HG03060 (cell line): ENCODE results near the gene CBARP.

ENCODE experiments used
- ATAC-seq: cut with Tn5 transposase; IDR thresholded peaks from one replicate; pipeline ENCODE4 v1.9.1; 2021; ENCODE audit warnings: low read depth, moderate number of reproducible peaks; ENCODE audit not compliant: unreplicated experiment

The CBARP gene

DNA sequence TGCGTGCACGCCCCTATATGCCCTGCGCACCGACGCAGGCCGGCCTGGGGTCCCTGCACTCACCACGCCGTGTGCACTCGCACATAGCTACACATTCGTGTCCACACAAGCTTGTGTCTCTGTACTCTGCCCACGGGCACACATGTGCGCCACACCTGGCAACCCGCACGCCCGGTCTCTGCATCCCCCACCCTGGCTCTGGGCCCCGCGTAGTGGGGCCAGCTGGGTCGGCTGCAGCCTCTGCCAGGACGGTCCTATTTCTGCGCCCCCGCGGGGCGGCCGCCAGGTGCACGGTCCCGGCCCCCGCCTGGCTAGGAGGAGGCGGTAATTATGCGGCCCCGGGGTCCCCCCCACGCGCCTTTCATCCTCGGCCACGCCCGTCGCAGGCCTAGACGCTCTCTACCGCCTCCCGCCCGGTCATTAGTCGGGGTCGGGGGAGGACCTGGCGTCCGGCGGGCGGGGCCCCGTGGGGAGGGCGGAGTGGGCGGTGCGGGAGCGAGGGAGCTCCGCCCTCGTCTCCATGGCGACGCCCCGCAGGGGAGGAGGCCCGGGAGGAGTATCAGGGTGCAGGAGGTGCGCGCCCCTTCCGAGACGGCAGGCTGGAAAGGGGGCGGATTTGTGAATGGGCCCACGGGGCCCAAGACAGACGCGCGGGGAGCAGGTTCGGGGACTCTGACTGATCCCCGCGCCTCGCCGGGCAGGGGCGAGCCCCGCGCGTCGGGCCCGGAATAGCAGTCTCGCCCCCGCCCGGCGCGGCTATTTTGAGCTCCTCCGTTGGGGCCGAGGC is 28.5 kb upstream of the CBARP start:
- ATAC-seq: no peak

DNA sequence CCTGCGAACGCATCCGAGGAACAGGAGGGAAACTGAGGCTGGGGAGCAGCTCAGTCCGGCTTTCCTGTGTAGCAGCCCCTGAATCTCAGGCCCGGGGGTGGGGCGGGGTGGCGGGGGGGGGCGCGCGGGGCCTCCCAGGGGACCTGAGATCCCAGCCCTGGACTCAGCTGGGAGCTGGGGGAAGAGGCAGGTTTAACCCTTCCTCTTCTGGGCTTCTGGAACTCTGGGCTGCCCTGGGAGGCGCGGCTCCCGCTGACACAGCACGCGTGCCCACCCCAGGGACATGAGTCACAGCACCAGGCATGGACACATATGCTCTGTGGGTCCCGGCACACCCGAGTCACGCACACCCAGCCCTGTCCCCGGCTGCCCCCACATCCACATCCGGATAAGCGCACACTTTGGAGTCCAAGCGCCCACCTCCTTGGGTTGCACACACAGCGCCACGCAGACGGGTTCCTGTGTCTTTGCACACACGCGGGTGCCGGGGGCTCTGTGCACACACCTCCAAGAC is 27.9 kb upstream of the CBARP start:
- ATAC-seq: no peak

DNA sequence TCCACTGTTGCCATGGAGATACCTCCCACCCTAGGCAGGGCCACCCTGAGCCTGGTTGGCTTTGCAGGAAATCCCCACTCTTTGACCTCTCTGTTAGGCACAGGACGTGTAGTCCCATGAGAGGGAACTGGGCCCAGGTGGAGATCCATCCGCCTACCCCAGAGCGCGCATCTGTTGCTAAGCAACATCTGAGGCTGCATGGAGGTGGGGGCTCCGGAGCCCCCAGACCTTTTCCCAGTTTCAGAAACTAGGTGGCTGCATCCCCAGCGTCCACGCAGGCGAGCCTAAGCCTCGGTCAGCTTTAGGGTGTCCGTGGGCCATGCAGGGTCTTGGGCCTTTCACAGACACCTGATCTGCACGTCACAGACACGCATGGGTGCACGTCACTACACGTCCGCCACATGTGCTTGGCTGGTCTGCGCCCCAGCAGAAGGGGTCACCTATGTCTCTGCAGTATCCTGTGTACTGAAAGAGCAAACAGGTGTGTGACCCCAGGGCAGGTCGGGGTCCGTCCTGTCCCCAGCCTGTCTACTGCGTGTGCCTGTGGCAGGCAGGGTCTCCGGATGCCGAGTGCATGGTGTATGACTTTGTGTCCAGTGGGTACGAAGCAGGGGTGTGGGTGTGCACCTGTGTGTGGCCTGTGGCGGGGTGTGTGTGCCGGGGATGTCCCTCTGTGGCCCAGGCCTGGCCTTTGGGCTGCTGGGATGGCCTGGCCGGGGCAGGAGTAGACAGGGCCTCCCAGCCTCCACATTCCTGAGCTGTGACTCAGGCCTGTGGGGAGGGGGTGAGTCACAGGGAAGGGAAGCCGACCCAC is 27.2 kb upstream of the CBARP start:
- ATAC-seq: no peak

DNA sequence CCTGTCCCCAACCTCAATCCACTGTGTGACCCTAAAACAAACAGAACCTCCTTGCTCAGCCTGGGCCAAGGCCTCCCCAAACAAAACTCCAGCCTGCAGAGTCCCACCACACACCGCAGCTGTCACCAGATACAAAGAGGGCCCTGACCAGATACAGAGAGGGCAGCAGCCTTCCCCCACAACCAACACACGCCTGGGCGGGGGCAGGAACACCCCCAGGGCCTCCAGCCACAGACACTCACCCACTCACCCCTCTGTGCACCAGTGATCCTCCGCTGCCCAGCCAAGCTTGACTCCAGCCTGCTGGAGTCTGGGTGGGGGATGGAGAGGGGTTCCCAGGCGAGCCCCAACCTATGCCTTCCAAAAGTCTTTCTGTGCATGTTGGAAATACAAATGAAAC is 25.4 kb upstream of the CBARP start:
- ATAC-seq: no peak

DNA sequence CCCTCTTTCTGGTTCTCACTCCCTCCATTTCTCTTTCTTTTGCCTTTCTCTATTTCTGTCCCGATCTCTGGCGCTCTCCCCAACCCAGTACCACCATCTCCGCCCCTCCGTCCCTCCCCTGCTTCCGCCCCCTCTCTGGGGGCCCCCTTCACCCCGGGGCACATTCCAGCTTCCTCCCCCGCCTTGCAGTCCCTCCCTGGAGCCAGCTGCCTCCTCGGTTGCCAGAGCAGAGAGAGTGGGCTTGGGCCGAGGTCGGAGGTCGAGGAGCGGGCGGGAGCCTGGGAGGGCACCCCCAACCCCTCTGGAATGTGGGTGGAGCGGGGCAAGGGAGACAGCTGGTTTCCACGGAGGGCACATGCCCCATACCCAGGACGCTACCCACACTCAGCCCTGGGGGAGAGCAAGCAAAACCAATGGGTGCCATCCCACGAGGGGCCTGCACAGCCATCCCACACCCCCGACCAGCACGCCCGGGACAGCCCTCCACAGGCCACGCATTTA is 24.9 kb upstream of the CBARP start:
- no peak for ATAC-seq

DNA sequence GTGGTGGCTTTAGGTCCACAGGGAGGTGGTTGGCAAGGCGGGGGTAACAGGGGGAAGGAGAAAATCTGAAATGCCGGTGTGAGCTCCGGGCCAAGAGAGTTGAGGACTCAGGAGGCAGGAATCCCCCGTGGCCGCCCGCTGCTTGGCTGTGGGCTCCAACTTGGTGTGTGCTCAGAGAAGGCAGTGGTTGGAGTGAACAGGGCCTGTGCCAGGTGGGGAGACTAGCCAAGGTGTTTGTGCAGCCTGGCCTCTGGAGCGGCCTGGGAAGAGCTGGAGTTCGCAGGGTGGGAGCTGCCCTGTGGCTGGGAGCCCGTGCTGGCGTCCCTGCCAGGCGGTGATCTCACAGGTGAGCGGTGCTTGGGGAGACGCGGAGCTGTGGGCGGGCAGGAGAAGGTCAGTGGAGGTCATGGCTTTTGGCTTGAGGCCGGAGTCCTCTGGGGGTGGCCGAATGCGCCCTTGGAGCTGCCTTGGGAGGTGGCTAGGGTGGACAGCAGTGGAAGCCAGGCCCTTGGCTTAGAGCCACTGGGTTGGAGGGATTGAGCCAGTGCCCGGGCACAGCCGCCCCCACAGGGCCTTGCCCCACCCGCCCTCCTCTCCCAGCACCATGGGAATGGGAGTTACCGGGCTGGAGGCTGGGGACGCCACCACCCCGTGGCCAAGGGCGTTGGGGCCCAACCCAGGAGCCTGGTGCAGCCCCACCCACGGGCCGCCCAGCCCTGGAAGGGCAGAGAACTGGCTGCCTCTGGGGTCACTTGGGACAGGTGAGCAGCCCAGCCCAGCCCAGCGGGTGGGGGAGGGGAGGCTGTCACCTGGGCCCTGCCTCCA is 24.2 kb upstream of the CBARP start:
- no peak for ATAC-seq

DNA sequence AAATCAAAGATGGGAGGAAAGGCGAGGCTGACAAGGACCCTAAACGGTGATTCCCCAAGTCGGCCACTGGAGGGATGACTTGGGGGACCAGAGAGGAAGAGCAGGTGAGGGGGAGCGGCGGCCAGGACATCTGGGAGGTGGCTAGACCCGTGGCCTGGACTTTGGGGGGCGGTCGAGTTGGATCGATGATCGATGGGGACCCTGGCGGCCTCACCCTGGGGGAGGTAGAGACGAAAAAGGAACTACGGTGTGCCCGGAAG is 23.7 kb upstream of the CBARP start:
- no peak for ATAC-seq

DNA sequence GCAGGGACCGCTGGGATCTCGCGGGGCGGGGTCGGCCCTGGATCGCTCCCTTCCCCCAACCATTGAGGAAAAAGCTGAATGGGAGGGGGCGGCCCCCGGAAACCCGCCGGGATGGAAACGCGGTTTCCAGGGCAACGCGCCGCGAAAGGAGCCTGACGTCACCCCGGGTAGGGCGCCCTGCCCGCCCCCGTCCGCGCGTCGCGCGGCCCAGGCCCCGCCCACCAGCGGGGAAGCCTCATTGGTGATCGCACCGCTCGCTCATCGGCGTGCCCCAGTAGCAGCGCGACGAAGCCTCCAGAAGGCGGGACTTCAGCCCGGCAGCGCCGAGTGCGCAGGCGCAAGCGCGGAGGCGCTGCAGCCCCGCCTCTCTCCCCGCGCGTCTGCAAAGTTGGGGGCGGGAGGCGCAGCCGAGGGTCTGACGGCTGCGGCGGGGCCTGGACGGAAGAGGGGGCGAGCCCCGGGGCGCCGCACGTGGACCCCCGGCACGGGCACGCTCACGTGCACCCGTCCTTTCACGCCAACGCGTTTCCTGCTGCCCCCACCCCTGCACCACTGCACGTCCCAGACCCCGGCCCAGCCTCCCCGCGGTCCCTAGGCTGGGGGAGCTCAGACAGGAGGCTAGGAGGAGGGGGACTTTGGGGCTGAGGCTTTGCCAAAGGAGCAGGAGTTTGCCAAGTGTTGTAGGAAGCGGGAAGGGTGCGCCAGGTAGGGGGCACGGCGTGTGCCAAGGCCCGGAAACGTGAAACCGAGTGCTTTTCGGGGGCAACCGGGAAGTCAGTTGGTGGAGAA is 23.1 kb upstream of the CBARP start:
- no peak for ATAC-seq

DNA sequence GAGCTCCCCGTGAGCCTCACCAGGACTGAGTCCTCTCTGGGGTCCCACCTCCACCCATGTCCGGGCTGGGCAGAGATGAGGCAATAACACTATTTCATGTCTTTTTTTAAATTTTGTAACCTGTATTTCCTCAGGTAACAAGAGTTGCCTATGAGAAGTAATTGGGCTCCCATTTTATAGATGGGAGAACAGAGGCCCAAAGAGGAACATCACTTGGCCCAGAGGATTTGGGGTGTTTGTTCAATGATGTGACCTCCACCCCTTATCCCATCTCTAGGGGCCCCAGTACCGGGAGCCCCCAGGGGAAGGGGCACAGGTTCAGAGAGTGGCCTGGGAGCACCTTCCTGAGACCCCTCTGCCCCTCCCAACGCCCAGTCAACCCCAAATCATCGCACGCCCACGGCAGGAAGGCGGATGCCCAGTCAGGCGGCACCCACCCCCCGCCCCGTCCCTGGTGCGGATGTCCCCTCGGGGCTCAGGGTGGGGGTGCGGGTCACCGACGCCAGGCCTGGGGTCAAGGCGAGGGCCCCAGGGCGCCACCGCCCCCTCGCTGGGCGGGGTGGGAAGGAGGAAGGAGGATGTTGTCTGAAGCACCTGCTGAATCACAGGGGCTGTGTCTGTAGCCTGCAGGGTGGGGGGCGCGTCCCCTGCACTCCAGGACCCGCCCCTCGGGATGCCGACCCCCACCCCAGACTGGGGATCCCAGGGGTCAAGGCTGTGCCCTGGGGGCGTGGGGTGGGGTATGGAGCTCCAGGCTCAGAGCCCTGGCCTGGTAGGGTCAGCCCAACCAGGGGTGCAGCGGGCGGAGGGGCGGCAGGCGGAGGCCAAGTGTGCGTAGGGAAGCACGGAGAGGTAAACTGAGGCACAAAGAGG is 22.3 kb upstream of the CBARP start:
- ATAC-seq: no peak

DNA sequence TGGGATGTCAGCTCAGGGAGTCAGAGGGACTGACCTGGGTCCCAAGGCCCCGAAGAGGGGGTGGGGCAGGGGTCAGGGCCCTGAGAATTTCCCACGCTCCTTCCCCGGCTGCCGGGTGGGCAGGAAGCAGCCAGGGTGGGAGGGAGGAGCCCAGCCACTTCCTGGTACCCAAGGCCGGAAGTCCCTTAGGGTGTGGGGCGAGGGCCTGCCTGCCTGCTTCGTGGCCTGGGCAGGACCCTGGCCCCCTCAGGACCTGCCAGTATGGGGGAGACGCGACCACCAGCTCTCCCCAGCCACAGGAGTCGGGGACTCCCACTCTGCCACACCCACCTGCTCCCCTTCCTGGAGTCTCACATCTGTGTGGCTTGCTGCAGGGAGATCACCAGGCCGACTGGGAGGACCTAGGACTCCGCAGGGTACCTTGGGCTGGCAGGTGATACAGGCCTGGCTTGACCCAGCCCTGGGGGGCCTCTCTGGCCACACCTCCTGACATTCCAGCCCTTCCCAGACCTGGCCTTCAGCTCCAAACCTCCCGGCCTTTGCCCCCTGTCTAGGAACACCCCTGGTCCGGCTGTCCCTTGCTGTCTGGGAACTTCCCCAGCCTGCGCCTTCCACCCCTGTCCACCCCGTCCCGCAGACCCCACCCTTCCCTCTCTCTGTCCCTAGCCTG is 21.5 kb upstream of the CBARP start:
- no peak for ATAC-seq

DNA sequence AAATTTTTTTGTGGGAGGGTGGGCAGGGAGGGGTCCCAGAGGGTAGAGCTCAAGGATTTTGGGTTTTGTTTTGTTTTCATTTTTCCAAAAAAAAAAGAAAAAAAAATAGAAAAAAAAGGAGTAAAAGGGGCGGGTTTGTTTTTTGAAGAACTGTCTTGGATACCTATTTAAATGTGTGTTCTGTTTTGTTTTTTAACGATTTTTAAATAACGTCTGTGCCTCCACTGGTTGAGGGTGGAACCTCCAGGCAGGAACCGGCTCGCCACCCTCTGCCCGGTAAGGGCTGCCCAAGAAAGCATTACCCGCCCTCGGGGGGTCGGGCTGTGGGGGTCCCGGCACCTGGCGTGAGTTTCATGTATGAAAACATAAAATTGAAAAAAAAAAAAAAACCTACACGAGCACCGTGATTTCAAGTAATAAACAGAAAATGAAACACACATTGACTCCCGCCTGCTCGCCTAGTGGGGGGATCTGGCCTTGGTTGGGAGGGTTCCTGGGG is 21.0 kb upstream of the CBARP start:
- no peak for ATAC-seq

DNA sequence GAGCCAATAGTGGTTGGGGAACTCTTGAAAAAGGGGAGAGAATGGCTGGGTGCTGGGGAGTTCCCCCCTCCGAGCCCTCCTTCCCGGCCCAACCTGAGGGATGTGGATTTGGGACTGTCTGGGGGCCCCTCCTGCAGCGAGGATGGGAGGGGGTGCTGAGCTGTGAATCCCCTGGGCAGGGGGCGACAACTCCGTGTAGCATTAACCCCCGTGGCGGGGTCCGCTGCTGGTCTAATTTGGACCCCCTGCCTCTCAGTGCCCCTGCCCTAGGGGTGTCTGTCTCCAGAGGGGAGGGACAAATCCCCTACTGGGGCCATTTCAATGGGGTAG is 20.3 kb upstream of the CBARP start:
- no peak for ATAC-seq

DNA sequence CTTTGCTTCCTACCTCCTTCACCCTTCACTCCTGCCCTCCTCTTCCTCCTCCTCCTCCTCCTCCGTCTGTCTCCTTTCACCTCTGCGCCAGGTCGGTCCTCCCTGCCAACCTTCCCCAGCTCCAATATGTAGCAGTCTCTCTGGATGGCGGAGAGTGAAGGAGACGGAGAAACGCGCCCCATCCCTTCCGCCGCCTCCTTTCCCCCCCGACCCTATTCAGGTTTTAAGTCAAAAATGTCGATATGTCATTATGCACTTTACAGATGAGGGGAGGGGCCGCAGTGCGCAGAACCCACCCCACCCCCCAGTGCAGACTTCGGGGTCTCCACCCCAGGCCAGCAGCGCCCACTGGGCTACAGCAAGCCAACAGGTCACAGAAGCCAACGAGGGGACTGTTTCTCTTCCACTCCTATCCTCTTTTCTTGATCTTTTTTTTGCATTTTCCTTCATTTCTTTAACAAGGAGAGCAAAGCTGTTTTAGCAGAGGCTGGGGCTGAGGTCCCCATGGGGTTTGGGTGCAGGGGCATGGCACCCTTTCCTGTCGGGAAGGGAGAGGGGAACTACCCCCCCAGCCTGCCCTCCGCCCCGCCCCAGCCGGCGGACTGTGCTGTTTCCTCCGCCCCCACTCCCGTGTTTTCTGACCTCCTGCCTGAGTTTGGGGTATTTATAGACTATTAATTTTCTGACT is 19.8 kb upstream of the CBARP start:
- no peak for ATAC-seq

DNA sequence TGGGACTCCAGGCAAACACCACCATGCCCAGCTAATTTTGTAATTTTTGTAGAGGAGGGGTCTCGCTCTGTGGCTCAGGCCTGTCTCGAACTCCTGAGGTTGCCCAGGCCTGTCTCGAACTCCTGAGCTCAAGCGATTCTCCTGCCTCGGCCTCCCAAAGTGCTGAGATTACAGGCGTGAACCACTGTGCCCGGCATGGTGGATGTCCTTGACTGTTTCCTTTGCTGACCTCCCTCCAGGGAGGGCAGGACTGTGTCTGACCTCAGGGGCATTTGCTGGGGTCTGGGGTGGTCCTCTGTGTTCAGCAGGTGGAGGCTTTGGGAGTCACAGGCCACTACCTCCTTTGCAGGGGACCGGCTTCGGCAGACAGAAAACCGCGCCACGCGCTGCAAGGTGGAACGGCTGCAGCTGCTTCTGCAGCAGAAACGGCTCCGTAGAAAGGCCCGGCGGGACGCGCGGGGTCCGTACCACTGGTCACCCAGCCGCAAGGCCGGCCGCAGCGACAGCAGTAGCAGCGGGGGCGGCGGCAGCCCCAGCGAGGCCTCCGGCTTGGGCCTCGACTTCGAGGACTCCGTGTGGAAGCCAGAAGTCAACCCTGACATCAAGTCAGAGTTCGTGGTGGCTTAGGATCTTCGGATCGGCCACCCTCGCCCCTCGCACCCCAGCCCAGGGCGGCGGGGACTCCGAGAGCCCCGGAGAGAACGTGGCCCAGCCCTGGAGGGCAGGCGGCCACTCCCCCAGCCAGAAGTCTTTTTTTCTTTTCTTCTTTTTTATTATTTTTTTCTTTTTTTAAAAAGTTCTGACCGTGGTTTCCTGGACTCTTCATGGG is 19.1 kb upstream of the CBARP start:
- ATAC-seq: no peak

DNA sequence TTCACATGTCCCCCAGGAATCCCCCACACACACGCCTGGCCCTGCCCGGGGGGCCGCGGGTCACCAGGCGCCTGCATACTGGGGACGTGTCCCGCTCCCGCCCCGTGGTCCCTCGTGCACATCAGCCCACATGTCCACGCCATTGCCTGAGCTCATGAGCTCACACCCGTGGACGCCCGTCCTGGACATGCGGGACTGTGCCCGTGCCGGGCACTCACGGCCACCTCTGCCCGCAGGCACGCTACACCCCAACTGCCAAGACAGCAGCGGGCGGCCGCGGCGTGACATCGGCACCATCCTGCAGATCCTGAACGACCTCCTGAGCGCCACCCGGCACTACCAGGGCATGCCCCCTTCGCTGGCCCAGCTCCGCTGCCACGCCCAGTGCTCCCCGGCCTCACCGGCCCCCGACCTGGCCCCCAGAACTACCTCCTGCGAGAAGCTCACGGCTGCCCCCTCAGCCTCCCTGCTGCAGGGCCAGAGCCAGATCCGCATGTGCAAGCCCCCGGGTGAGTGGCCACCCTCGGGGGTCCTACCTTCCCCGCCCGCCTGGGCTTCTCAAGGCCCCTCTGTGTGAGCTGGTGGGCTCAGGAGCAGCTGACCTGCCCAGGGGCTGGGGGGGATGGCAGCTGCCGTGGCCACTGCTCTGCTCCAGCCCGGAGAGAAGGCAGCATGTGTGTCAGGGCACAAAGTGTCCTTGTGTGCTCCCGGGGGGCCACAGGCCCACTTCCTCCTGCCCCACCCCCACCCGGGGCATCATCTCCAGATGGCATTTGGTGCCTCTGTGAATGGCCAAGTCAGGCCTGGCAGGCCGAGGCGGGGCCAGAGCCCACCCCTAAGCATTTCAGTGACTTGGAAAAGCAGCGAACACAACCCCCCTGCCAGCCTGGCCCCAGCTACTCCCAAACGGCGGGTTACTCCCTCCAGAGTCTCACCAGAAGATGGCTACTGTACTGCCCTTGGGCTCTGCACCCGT is 17.7 kb upstream of the CBARP start:
- no peak for ATAC-seq

DNA sequence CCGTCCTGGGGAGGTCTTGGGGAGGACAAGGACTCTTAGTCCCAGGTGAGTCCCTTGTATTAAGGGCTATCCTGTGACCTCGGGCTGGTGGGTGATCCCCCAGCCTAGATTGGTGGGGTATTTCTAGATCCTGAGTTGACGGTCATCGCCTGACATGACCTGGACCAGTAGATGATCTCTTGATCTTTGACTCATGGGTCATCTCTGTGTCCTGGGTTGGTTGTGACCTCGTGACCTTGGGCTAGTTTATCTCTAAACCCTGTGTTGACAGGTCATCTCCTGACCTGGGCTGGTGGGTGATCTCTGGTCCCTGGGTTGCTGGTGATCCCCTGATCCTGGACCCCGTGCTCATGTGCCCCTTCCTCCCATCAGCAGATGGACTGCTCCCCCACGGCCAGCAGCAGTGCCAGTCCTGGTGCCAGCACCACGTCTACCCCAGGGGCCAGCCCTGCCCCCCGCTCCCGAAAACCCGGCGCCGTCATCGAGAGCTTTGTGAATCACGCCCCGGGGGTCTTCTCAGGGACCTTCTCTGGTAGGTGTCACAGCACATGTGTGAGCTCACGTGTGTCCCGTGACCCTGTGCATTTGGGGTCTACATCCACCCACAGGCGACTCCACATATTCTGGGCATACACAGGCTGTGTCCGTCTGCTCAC is 16.9 kb upstream of the CBARP start:
- ATAC-seq: no peak
